SK-N-SH (cell line): ENCODE results near the gene ADM. TPM values are rescaled to one million over a fixed set of nuclear protein-coding genes. Genes with fewer than 3 reads are reported as not detected.

ENCODE experiments used
- CTCF ChIA-PET: fragments of 300-600, 350-600 bp; formaldehyde crosslinking; extraction: SDS; loops from one replicate; lab custom pipeline; 2021; lab: Yijun Ruan, JAX
- POLR2A ChIA-PET: fragments of 350-600 bp; sonication (Branson Sonifier 250); formaldehyde crosslinking; extraction: SDS; loops from one replicate; lab custom pipeline; 2020; ENCODE audit warnings: antibody characterized with exemption, inconsistent platforms; lab: Yijun Ruan, JAX
- DNase-seq: peaks from one replicate; pipeline ENCODE4 v3.0.0; 2012
- H2AFZ ChIP-seq: fragments of 200-600 bp; sonication (generic); 2 replicates; pipeline ENCODE4 v1.8.1; 2016; ENCODE audit warnings: antibody characterized with exemption, mild to moderate bottlenecking, low read depth
- H3F3A ChIP-seq: fragments of 200-600 bp; sonication (generic); replicated peaks from 2 replicates; pipeline ENCODE3; 2016; ENCODE audit warnings: antibody characterized with exemption, mild to moderate bottlenecking; ENCODE audit not compliant: insufficient read depth
- H3K27ac ChIP-seq, 2 experiments: fragments of 200-500 bp in 1 of 2; fragments of 200-600 bp in 1 of 2; sonication (Bioruptor generic) in 1 of 2; sonication (generic), shearing (Covaris generic) in 1 of 2; 2 replicates each; pipeline versions ENCODE4 v1.5.1 to v1.6.1; 2014 to 2016; ENCODE audit warnings: low read depth in 2 of 2, inconsistent platforms in 1 of 2, low read length in 1 of 2, mild to moderate bottlenecking in 1 of 2, mixed read lengths in 1 of 2
- H3K27me3 ChIP-seq: fragments of 200-600 bp; sonication (generic), shearing (Covaris generic); 2 replicates; pipeline ENCODE4 v1.6.1; 2016; ENCODE audit warnings: mixed run types; ENCODE audit not compliant: insufficient read depth
- H3K36me3 ChIP-seq, 2 experiments: fragments of 200-500 bp in 1 of 2; fragments of 200-600 bp in 1 of 2; sonication (Bioruptor generic) in 1 of 2; sonication (generic) in 1 of 2; replicated peaks in 1 of 2; 2 replicates each; pipeline versions ENCODE3 to v1.5.1; 2014 to 2016; ENCODE audit warnings: low read length in 1 of 2, mild to moderate bottlenecking in 1 of 2; ENCODE audit not compliant: insufficient read depth in 2 of 2, control insufficient read depth in 1 of 2
- H3K4me1 ChIP-seq, 2 experiments: fragments of 200-500 bp in 1 of 2; fragments of 200-600 bp in 1 of 2; sonication (Bioruptor generic) in 1 of 2; sonication (generic), shearing (Covaris generic) in 1 of 2; 2 replicates each; pipeline versions ENCODE4 v1.5.1 to v1.6.1; 2014 to 2016; ENCODE audit warnings: low read depth in 1 of 2, low read length in 1 of 2, mixed run types in 1 of 2; ENCODE audit not compliant: insufficient read depth in 2 of 2, control insufficient read depth in 1 of 2
- H3K4me2 ChIP-seq: fragments of 200-600 bp; sonication (generic), shearing (Covaris generic); 2 replicates; pipeline ENCODE4 v1.6.1; 2017; ENCODE audit warnings: mixed run types
- H3K4me3 ChIP-seq, 2 experiments: fragments of 200-500 bp in 1 of 2; fragments of 200-600 bp in 1 of 2; sonication (Bioruptor generic) in 1 of 2; sonication (generic), shearing (Covaris generic) in 1 of 2; 2 replicates each; pipeline versions ENCODE4 v1.5.1 to v1.8.1; 2014 to 2016; ENCODE audit warnings: low read depth in 2 of 2, inconsistent platforms in 1 of 2, low read length in 1 of 2, mild to moderate bottlenecking in 1 of 2, mixed read lengths in 1 of 2, moderate library complexity in 1 of 2
- H3K79me2 ChIP-seq: fragments of 200-600 bp; sonication (generic); 2 replicates; pipeline ENCODE4 v1.8.1; 2017; ENCODE audit warnings: mild to moderate bottlenecking; ENCODE audit not compliant: insufficient read depth
- H3K9ac ChIP-seq: fragments of 200-600 bp; sonication (generic); 2 replicates; pipeline ENCODE4 v1.6.1; 2017; ENCODE audit warnings: mixed run types
- H3K9me2 ChIP-seq: fragments of 200-600 bp; sonication (generic); 2 replicates; pipeline ENCODE4 v1.6.1; 2017; ENCODE audit warnings: mixed run types
- H3K9me3 ChIP-seq: fragments of 200-600 bp; sonication (generic); 2 replicates; pipeline ENCODE4 v1.6.1; 2017; ENCODE audit warnings: mixed run types, mild to moderate bottlenecking, moderate library complexity
- H4K20me1 ChIP-seq: fragments of 200-600 bp; sonication (generic); 2 replicates; pipeline ENCODE4 v1.6.1; 2017; ENCODE audit warnings: mild to moderate bottlenecking, mixed run types; ENCODE audit not compliant: insufficient read depth
- CHD2 ChIP-seq: fragments of 150-350 bp; IDR thresholded peaks from 2 replicates; pipeline ENCODE4 v1.6.1; 2018; ENCODE audit warnings: low read length; ENCODE audit not compliant: partially characterized antibody
- CTCF ChIP-seq: fragments of 200-600 bp; sonication (generic); IDR thresholded peaks from 2 replicates; pipeline ENCODE4 v1.6.1; 2017; ENCODE audit warnings: antibody characterized with exemption, mild to moderate bottlenecking, moderate library complexity
- EP300 ChIP-seq, 2 experiments: IDR thresholded peaks; 2 replicates each; pipeline versions ENCODE4 v1.4.0 to v1.6.1; 2012; ENCODE audit warnings: borderline replicate concordance in 1 of 2, low read depth in 1 of 2, low read length in 1 of 2
- EZH2phosphoT487 ChIP-seq: fragments of 200-600 bp; sonication (generic); IDR thresholded peaks from 2 replicates; pipeline ENCODE4 v1.6.1; 2017; ENCODE audit warnings: low read depth, mixed run types, mild to moderate bottlenecking, antibody characterized with exemption, moderate library complexity, borderline replicate concordance
- FOXJ3 ChIP-seq: sonication (generic); formaldehyde crosslinking; IDR thresholded peaks from 2 replicates; pipeline ENCODE4 v1.5.1; 2020; ENCODE audit warnings: mild to moderate bottlenecking, missing genetic modification reagents
- MXI1 ChIP-seq: IDR thresholded peaks from 2 replicates; pipeline ENCODE4 v1.6.1; 2012; ENCODE audit warnings: mild to moderate bottlenecking, low read depth, low read length, improper control_type of control experiment
- NFIC ChIP-seq: IDR thresholded peaks from 2 replicates; pipeline ENCODE4 v1.4.0; 2012; ENCODE audit warnings: borderline replicate concordance
- POLR2AphosphoS5 ChIP-seq: IDR thresholded peaks from 2 replicates; pipeline ENCODE4 v1.6.1; 2012; ENCODE audit warnings: low read depth, low read length
- RXRA ChIP-seq: IDR thresholded peaks from 2 replicates; pipeline ENCODE4 v1.4.0; 2012; ENCODE audit warnings: low read depth, mild to moderate bottlenecking, borderline replicate concordance
- SMC3 ChIP-seq: IDR thresholded peaks from 2 replicates; pipeline ENCODE4 v1.6.1; 2012; ENCODE audit warnings: low read depth, low read length, improper control_type of control experiment
- TAF1 ChIP-seq: IDR thresholded peaks from 2 replicates; pipeline ENCODE4 v1.6.1; 2012; ENCODE audit warnings: low read depth, mild to moderate bottlenecking, low read length, moderate library complexity, borderline replicate concordance
- TCF12 ChIP-seq: IDR thresholded peaks from 2 replicates; pipeline ENCODE4 v1.4.0; 2012
- WGBS: methylation state at CpG from one replicate; pipeline ENCODE4 v1.1.6; 2017; ENCODE audit warnings: low lambda C conversion rate; 5-methylcytosine and 5-hydroxymethylcytosine counted together
- polyA plus RNA-seq, 3 experiments: library from polyadenylated mRNA; depleted of rRNA; stranded (reverse); fragments of >200 nt; gene quantifications; 2 replicates each; pipeline ENCODE4 v1.2.3, GENCODE V29; 2012
- TF ChIP-seq, protein P1 (sequence below): IDR thresholded peaks from 2 replicates; pipeline ENCODE4 v1.4.0; 2012; ENCODE audit warnings: low read depth, borderline replicate concordance

ADM gene
- polyA plus RNA-seq, 1 of the 3 experiments (the other 2 are of a cell fraction): 50.6 TPM

DNA sequence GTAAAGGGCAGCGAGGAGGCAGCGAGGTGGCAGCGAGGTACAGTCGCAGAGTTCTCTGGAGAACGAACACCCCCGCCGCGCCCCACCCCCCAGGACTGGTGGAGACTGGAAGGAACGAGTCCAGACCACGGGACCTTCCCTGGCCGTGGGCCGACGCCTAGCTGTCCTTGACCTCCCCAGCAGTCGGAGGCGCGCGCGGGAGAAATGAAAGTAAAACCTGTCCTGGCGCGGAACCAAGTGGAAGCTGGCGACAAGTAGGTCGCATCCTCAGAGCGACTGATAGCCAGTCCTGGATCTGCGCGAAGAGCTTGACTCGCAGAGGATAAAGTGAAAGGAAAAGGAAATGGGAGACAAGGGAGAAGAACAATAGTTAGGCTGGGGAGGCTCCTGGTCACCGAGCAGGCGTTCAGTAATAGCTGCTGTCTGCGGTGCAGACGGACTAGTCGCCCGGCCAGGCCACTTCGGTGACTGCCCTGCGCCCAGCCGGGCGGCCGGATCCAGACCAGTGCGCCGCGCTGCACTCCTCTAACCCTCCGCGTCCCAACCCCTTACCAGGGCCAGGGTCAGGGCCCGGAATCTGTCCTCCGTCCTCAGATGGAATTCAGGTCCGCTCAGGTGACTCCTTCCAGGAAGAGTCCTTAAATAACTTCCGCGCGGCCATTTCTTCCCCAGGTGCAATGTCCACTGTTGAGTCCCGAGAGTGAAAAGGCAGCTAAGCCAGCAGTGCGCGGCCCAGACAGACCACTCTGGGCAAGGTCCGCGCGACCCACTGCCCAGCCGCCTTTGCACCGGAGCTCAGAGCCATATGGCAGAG, 1.9 kb upstream of the ADM start:
- H3K4me1 ChIP-seq: peaks cover 0 to 29% of the 10 kb centered on the region in 2 experiments
- peak overlapping the region; percentile 91 for H2AFZ ChIP-seq
- peak; percentile 72 for DNase-seq
- ChIA-PET POLR2A (interaction anchor here (0.6 to 4.0 kb wide), 5 partner anchors 10 to 544 kb away, joined by 3 to 24 read pairs (median 5); partner anchors contain the start of gene EIF4G2), CTCF (interaction anchor here (0.7 to 9.2 kb wide), 22 partner anchors 8 to 728 kb away, joined by 3 to 104 read pairs (median 4); no protein-coding TSS in a partner anchor)
- TF ChIP-seq FOXJ3 (peak; percentile 20; the same call in 1 of the 2 replicates), EZH2phosphoT487 (no peak), CHD2 (peak; percentile 8), NFIC (peak; percentile 57), MXI1 (no peak), EP300 (IDR thresholded peaks at IDR 0.05; ENCODE audit: borderline replicate concordance in 1 of 2, low read depth in 1 of 2, low read length in 1 of 2) (0 out of 4 replicates have a peak, but pooled peaks of 1 of the 2 experiments have one; percentile 27), CTCF (0 out of 2 replicates have a peak, but pooled peaks have one; percentile 7), TAF1 (peak; percentile 24; the same call in 1 of the 2 replicates), POLR2AphosphoS5 (peak; percentile 34), SMC3 (no peak), TCF12 (no peak), RXRA (no peak)
- TF ChIP-seq, protein P1, sequence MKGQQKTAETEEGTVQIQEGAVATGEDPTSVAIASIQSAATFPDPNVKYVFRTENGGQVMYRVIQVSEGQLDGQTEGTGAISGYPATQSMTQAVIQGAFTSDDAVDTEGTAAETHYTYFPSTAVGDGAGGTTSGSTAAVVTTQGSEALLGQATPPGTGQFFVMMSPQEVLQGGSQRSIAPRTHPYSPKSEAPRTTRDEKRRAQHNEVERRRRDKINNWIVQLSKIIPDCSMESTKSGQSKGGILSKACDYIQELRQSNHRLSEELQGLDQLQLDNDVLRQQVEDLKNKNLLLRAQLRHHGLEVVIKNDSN: no peak
- no peaks in the 10 kb centered on the region for H3K9me2 ChIP-seq
- H3F3A ChIP-seq: peaks cover 25% of the 10 kb centered on the region
- H3K36me3 ChIP-seq: peaks cover 0 to 5% of the 10 kb centered on the region in 2 experiments
- WGBS: 28% methylated on average over 37 of the region's 56 CpGs
- H3K79me2 ChIP-seq: peaks cover 23% of the 10 kb centered on the region; the same call in 1 of the 2 replicates
- no peaks in the 10 kb centered on the region for H3K9me3 ChIP-seq
- H3K27ac ChIP-seq: peak overlapping the region; percentile 70 to 93
- no peaks in the 10 kb centered on the region for H3K27me3 ChIP-seq
- peak overlapping the region; percentile 79 for H3K9ac ChIP-seq
- peak overlapping the region; percentile 66 to 87 for H3K4me3 ChIP-seq
- H4K20me1 ChIP-seq: peaks cover 10% of the 10 kb centered on the region; the same call in 1 of the 2 replicates
- H3K4me2 ChIP-seq: peak overlapping the region; percentile 98
